NCI-H2227 (cell line): ENCODE data around the gene CHIC1.

ENCODE experiments used
- DNase-seq: peaks from one replicate; lab custom pipeline; 2025; ENCODE audit not compliant: unreplicated experiment; lab: John Stamatoyannopoulos, UW

Gene CHIC1

DNA sequence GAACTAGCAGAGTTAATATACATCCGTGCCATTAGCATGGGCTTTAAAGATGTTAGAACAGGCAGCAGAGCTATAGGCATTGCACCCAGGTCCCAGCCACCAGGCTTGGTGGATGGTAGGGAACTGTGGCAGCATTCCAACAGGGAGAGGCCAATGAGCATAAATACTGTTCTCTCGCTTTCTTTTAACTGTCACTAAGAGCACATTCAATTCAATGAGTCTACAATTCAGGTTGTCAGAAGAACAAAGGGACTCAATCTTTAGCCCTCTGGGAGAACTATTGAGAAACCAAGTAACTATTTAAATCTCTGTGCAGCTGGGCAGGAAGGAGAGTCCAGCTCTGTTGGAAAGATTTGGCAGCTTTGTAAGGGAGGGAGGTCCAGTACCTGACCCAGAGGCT is 165.6 kb downstream of the CHIC1 start:
- no peak for DNase-seq
